HG02981 (cell line): ENCODE data around the gene PERM1.
"Not testable (repeated sequence)": the region's sequence is repeated elsewhere in the genome, so short reads cannot be mapped to it uniquely, and the experiment has no call there.

Experiments
- ATAC-seq: cut with Tn5 transposase; IDR thresholded peaks from one replicate; pipeline ENCODE4 v1.9.1; 2021; ENCODE audit warnings: mild to moderate bottlenecking, moderate library complexity; ENCODE audit not compliant: unreplicated experiment

PERM1 gene

GRCh38 chr1:1014799-1015681, 33.1 kb upstream of the PERM1 start:
- no peak for ATAC-seq

DNA sequence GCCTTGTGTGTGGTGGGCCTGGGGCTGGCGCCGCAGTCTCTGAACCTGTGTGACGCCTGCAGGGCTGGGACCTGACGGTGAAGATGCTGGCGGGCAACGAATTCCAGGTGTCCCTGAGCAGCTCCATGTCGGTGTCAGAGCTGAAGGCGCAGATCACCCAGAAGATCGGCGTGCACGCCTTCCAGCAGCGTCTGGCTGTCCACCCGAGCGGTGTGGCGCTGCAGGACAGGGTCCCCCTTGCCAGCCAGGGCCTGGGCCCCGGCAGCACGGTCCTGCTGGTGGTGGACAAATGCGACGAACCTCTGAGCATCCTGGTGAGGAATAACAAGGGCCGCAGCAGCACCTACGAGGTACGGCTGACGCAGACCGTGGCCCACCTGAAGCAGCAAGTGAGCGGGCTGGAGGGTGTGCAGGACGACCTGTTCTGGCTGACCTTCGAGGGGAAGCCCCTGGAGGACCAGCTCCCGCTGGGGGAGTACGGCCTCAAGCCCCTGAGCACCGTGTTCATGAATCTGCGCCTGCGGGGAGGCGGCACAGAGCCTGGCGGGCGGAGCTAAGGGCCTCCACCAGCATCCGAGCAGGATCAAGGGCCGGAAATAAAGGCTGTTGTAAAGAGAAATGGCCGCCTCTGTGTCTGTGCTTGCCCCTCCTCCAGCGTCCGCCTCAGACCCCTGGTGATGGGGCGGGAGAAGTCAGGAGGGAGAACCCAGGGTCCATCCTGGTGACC, 32.2 kb upstream of the PERM1 start:
- ATAC-seq: no peak

DNA sequence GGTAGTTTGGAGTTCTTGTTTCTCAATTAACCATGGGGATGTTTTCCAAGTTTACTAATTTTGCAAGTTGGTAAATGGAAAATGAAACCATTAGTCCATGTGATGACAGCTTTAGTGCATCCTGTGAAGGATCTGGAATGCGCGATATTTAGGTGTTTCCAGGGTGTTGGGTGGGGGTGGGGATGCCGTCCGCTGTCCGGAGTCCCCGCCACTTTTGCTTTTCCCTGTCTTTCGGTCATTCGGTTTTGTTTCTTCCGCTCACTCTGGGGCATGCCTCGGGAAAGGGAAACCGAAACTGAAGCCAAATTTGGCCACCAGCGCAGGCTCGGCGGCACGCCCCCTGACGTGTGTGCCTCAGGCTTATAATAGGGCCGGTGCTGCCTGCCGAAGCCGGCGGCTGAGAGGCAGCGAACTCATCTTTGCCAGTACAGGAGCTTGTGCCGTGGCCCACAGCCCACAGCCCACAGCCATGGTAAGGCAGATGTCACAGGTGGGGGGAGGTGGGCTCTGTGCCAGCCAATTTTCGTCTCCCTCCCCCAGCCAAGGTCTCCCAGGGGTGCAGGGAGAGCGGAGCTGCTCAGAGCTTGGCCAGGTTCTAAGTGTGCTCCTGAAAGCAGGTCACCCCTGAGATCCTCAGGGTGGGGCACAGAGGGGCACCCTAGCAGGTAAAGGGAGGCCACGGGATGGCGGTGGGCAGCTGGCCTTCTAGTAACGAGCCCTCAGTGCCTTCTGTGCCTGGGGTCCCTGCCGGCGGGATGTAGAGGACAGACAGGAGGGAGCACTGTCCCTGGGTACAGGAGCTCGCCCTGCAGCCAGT, 31.4 kb upstream of the PERM1 start, which contains the start of gene ISG15:
Gene ISG15, plus strand, starts transcription at position 393 of the 817 bp plus-strand sequence. Its CDS starts 77 bp downstream, at position 470.
- peak; percentile 80 for ATAC-seq

DNA sequence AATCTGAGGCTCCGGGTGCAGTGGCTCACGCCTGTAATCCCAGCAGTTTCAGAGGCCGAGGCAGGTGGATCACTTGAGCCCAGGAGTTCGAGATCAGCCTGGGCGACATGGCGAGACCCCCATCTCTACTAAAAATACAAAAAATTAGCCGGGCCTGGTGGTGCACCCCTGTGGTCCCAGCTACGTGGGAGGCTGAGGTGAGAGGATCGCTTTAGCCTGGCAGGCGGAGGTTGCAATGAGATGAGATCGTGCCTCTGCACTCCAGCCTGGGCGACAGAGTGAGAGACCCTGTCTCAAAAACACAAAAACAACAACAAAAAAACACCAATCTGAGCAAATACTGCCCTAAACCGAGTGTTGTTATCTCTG, 30.8 kb upstream of the PERM1 start:
- not testable (repeated sequence) for ATAC-seq

DNA sequence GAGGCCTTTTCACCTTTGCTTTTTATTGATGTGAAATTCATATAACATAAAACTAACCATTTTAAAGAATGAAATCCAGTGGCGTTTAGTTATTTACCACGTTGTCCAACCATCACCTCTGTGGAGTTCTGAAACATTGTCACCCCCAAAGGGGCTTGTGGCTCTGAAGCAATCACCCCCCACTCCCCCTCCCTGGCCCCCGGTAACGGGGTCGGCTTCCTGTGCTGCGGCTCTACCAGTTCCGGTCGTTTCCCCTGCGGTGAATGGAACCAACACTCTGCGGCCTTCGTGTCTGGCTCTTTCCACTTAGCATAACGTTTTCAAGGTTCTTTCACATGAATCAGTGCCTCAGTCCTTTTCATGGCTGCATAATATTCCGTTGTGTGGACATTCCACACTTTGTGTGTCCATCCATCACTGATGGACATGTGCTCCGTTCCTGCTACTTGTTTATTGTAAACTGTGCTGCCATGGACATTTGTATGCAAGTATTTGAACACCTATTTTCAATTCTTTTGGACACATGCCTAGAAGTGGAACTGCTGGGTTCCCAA, 29.6 kb upstream of the PERM1 start:
- no peak for ATAC-seq

DNA sequence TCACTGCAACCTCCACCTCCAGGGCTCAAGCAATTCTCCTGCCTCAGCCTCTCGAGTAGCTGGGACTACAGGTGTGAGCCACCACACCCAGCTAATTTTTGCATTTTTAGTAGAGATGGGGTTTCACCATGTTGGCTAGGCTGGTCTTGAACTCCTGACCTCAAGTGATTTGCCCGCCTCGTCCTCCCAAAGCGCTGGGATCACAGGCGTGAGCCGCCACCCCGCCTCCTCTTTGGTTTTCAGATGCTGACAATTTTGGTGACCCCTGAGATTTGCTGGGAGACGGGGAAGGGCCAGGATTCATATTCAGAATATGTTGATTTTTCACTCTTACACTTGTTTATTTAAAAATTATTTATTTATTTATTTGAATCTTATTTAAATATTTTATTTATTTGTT, 28.2 kb upstream of the PERM1 start:
- ATAC-seq: not testable (repeated sequence)

DNA sequence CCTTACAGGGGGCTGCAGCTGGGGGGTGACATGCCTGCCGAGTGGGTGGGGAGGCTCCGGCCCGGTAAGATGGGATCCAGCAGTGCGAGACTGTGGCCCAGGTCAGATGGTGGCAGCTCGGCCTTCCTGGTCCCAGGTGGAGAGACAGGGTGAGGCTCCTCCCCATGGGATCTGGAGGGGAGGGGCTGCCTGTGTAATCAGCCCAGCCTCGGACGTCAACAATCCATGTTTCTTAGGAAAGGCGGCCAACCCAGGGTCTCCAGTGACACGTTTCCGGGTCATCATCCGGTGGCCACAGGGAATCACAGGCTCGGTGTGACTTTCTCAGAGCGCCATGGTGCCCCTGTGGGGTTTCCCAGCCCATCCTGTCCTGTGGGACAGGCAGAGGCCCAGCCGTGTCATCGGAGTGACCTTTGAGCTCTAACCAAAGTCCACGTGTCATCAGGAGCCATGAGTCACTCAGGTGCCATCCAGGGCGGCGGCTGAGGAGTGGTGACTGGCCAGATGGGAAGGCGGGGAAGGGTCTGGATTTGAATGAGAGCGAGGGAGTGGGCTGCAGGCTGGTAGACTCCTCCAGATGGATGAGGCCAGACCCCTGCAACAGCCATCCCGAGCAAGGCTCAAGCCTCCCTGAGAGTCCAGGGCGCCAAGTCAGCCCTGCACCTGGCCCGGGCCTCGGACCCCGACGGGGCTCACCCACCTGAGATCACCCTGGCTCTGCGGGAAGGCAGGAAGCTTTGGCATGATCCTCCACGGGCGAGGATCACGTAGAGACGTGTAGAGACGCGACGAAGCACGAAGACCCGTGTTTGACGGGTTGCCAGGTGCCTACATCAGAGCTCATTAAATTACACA, 24.6 kb upstream of the PERM1 start:
- no peak for ATAC-seq

GRCh38 chr1:1005774-1006304, 23.9 kb upstream of the PERM1 start:
- ATAC-seq: no peak

DNA sequence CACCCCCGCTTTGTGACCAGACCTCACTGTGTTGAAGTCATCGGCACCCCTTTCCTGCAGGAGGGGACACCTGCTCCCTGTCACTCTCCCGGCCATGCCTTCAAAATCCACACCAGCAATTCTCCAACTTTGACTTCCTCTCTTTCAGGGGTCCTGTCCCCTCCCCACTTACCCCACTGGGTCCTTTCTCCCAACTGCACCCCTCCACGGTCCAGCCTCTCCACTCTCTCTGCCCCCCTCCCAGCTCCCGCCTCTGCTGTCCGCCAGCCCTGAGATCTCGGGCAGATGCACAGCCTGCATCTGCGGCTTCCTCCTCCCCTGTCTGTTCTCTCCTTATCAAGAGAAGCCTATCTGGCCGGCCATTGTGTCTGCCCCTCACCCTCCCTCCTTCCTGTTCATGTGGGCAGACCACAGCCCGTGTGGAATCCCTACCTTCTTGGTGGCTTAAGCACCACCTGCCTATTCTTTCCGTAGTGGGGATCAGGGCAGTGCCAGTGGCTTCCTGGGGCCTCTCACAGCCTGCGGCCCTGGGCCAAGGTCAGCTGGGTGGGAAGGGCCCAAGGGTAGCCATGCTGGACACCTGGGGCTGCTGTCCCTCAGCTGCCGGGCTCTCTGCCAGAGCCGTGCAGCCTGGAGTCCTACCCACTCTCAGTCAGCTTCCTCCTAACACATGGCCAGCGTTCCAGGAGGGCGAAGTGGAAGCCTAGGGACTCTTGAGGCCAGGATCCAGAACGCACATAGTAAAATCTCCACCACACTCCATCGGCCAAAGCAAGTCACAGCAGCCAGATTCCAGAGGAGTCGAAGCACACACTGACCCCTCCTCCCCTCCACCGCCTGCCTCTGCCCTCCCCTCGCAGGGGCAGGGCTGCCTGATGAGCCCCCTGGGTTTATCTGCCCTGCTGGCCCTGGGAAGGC, 23.1 kb upstream of the PERM1 start:
- ATAC-seq: no peak

GRCh38 chr1:1004420-1004779, 22.5 kb upstream of the PERM1 start:
- no peak for ATAC-seq

GRCh38 chr1:1003618-1004419, 21.9 kb upstream of the PERM1 start:
- no peak for ATAC-seq

DNA sequence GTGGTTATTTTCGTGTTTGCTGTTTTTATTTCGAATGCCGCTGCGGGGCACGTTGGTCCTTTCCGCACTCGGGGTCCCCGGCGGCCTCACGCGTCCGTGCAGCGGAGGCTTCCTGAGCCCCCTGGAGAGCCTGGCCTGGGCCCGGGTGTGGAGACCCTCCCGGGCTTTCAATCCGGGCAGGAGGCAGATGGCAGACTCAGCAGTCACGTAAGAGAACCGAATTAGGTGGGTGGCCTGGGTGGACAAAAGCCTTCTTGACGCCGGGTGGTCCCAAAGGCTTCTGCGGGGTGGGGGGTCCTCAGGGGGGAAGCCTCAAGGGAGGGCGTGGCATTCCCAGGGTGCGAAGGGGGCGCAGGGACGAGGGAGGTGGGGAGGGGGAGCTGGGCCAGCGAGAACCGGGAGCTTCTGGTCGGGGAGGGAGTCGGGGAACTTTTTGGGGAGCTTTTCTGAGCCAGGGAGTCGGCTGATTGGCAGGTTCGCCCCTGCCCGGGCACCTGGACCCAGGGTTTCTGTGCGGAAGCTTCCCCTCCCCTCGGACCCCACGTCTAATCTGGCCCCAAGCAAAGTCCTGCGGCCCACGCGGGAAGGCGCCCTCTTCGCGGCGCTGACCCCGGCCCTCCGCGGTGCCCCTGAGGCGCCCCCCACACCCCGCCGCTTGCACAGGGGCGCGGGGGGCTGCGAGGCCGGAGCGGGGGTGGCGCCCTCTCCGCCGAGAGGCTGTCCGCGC, 19.3 kb upstream of the PERM1 start:
- no peak for ATAC-seq

DNA sequence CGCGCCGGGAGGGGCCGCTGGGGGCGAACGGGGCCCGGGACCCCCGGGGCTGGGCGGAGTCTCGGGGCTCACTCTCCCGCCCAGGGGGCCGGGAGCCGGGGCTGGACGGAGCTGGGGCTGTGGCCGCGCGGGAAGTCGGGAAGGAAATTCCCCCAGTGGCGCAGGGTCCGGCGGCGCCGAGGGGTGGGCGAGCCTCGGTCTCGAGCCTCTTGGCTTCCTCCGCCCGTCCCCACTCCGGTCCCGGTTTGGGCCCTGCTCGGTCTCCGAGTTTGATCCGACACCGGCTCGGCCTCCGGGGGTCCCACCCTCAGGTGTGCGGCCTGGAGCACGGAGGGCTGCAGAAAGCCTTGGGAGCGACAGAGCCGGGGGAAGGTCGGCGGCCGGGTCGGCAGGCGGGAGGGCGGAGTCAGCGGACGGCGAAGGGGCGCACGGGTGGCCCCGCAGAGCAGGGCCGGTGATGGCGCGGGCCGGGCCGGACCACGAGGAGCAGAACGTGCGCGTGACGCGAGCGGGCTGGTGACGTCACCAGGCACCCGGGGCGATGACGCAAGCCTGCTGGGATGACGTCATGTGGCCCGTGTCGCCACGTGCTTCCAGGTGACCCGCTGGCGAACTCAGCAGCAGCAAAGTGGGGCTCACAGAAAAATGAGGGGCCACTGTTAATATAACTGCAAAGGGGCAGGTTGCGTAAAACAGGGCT, 18.6 kb upstream of the PERM1 start:
- peak; percentile 24 for ATAC-seq

DNA sequence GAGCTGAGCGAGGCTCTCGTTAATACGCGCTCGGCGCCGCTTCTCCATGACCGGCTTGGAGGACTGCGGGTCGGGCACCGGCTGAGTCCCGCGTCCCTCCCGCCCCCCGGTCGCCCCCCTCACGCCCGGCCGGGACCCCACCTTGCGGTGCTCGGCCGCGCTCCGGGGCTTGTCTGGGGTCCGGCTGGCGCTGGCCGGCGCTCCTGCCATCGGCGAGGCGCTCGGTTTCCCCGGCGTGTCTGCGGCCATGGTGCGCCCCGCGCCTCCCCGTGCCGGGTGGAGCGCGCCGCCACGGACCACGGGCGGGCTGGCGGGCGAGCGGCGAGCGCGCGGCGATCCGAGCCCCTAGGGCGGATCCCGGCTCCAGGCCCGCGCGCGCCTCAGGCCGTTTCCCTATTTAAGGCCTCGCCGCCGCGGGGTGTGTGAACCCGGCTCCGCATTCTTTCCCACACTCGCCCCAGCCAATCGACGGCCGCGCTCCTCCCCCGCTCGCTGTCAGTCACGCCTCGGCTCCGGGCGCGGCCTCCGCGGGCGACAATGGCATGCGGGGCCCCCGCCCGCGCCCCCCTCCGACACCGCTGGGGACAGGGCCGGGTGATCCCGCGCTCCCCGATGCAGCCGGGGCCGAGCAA, 17.9 kb upstream of the PERM1 start, which contains the start of gene HES4:
Gene HES4, minus strand, starts transcription at position 373 of the 632 bp plus-strand sequence. Its CDS starts 124 bp downstream, at position 249.
- peak; percentile 43 for ATAC-seq

DNA sequence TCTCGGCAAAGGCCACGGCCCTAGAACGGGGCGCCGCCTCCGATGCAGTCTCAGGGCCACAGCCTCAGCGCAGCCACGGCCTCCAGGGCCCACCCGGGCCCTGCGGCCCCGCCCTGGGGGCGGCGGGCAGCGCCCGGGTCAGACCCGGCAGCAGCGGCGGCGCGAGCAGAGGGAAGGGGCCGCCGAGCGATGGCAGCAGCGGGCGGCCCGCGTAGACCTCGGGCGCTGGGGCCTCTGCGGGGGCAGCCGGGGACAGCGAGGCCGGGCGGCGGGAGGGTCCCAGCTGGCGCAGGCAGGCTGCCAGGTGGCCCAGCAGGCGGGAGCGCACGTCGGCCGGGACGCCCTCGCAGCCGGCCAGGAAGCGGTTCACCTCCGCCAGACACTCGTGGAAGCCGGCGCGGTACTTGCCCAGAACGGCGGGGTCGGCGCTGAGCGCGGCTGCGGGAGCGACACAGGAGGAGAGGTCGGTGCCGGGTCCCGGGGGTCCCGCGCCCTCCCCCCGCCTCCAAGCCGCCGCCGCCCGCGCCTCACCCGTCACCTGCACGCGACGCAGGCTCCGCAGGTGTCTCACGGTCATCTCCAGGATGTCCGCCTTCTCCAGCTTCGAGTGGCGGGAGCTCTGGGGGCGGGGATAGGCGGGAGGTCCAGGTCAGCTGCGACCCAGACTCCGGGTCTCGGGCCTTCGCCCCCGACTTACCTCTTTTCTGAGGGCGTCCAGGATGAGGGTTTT, 17.3 kb upstream of the PERM1 start:
- ATAC-seq: no peak

GRCh38 chr1:998745-998994, 16.8 kb upstream of the PERM1 start:
- ATAC-seq: no peak
